Measurements from ENCODE around the gene COX6B1. TPM values are rescaled to one million over a fixed set of nuclear protein-coding genes. Genes with fewer than 3 reads are reported as not detected.
"Not testable (repeated sequence)": the region's sequence is repeated elsewhere in the genome, so short reads cannot be mapped to it uniquely, and the experiment has no call there.

Gene COX6B1
- 211 TPM for total RNA-seq

DNA sequence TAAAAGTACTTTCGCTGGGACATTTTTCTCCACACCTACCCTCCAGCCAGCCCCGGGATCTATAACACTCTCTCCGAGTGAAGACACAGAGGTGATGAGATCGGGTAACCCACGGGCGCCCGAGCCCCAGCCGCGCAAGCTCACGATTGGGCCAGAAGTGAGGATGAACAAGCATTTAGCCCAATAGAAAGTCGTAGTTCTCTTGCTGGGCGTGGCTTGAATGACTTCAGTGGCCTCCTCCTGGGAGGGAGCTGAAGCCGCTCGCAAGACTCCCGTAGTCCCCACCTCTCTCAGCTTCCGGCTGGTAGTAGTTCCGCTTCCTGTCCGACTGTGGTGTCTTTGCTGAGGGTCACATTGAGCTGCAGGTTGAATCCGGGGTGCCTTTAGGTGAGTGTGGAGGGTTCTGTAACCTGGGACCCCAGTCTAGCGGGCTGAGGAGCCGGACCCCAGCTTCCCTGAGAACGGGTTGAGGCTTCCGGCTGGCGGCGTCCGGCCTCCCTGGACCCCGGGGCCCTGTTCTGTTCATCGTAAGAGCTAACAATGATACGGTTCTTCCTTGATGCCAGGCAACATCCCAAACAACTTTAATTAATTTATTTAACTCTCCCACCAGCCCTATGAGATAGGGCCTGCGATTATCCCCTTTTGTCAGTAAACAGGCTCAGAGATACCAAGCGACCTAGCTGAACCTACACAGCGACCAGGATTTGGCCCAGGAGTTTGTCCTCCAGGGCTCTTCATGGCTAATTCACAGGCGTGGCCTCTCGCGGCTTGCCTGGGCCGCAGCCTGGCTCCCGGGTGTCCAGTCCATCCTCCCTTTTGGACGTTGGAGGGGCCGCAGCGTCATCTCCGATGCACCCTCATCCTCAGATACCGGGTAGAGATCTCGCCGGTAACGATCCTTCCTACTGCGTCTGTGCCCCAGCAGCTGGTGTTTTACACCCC lies at the start of gene COX6B1:
Gene COX6B1 (plus strand): TSS at position 307 of the 945 bp plus-strand sequence. CDS start 2,921 bp downstream, outside the sequence.
- intact Hi-C loops (cut with DNase I) = no loop called here
- DNase-seq (ENCODE audit: low spot score) (peak; percentile 93), ATAC-seq (peak; percentile 87)

GRCh38 chr19:35601971-35602370 lies 46.2 kb upstream of the COX6B1 start:
- ATAC-seq (no peak), DNase-seq (ENCODE audit: low spot score) (no peak)
- intact Hi-C loops (cut with DNase I) = no loop called here

DNA sequence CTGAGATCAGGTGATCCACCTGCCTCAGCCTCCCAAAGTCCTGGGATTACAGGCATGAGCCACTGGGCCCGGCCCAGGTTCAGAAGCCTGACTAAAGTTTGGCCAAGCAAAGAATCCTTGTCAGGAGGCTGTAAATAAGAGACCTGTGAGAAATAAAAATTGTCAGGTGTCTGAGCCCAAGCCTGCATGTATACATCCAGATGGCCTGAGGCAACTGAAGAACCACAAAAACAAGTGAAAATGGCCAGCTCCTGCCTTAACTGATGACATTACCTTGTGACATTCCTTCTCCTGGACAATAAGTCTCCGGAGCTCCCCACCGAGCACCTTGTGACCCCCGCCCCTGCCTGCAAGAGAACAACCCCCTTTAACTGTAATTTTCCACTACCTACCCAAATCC lies 43.7 kb upstream of the COX6B1 start:
- intact Hi-C loops (cut with DNase I); ATAC-seq; DNase-seq (ENCODE audit: low spot score): not testable (repeated sequence)

- intact Hi-C loops (cut with DNase I); DNase-seq (ENCODE audit: low spot score); ATAC-seq: not testable (repeated sequence)
Observed at GRCh38 chr19:35607170-35607569, 41.0 kb upstream of the COX6B1 start.

DNA sequence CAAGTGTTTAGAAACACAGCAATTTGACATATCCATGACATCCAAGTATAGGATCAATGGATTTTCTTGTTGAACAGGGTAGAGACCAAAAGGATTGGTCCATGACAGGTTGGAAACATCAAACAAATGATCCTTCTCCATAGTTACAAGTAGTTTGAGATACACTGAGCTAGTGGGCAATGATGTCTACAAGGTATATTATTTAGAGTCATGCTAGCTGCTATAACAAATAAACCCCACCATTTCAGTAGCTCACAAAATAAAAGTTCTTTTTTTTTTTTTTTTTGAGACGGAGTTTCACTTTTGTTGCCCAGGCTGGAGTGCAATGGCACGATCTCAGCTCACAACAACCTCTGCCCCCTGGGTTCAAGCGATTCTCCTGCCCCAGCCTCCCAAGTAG lies 40.5 kb upstream of the COX6B1 start:
- ATAC-seq = no peak
- no peak for DNase-seq (ENCODE audit: low spot score)
- intact Hi-C loops (cut with DNase I) = no loop called here

- DNase-seq (ENCODE audit: low spot score) (no peak), ATAC-seq (no peak)
- intact Hi-C loops (cut with DNase I) = no loop called here
Observed at GRCh38 chr19:35608251-35608650, 39.9 kb upstream of the COX6B1 start.

GRCh38 chr19:35609851-35610353 lies 38.2 kb upstream of the COX6B1 start:
- no peak for ATAC-seq
- no peak for DNase-seq (ENCODE audit: low spot score)
- intact Hi-C loops (cut with DNase I) = no loop called here

GRCh38 chr19:35612224-35612558 lies 35.9 kb upstream of the COX6B1 start:
- intact Hi-C loops (cut with DNase I) = no loop called here
- no peak for DNase-seq (ENCODE audit: low spot score)
- peak; percentile 6 for ATAC-seq

DNA sequence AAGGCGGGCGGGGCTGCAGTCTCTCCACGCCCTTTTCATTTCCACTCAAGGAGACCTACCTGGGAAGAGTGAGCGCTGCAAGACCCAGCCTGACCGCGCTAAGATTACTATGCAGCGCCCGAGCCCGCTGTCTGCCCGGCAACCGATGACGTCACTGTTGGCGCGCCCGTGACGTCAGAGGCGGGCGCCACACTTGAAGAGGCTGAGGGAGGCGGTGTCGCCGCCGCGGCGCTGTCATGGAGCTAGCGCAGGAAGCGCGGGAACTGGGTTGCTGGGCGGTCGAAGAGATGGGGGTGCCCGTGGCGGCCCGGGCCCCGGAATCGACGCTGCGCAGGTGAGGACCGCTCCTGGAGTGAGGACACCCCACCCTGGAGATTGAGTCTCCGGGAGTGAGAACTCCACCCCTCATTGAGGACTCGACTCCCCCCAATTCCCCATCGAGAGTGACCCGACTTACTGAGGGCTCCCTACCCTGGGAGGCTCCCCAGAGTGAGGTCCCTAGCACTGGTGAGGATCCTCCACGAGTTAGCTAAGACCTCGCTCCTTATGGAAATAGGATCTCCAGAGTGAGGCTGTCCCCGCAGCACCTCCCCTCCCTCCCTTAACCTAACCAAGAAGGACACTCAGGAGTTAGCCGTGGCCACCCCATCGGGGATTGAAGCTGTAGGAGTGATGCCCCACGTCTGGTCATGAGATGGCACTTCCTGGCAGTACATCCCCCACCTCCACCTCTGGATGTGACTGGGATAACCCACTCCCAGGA lies 35.4 kb upstream of the COX6B1 start, which contains the start of gene HAUS5:
Gene HAUS5 (plus strand): TSS at position 177 of the 763 bp plus-strand sequence. CDS start 60 bp downstream, at position 237.
- intact Hi-C loops (cut with DNase I) = no loop called here
- ATAC-seq (peak; percentile 99), DNase-seq (ENCODE audit: low spot score) (peak; percentile 95)

DNA sequence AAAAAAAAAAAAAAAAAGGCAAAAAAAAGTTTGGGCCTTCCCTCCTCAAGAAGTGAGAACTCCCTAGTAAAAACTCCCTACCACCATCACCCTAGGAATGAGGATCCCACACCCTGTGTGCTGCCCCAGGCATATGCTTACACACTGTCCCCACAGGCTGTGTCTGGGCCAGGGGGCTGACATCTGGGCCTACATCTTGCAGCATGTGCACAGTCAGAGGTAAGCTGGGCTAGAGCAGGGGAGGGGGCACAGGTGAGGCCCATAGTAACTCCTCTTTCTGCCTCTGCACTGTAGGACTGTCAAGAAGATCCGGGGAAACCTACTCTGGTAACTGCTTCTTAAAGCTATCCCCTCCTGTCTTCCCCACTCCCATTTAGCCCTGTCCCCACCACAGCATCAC lies 34.5 kb upstream of the COX6B1 start:
- DNase-seq (ENCODE audit: low spot score) = no peak
- ATAC-seq = no peak
- intact Hi-C loops (cut with DNase I) = no loop called here

- DNase-seq (ENCODE audit: low spot score) = no peak
- no peak for ATAC-seq
- intact Hi-C loops (cut with DNase I) = no loop called here
Observed at GRCh38 chr19:35615036-35615435, 33.1 kb upstream of the COX6B1 start.

GRCh38 chr19:35618857-35619256 lies 29.3 kb upstream of the COX6B1 start:
- intact Hi-C loops (cut with DNase I) = no loop called here
- ATAC-seq (no peak), DNase-seq (ENCODE audit: low spot score) (no peak)

GRCh38 chr19:35619290-35619923 lies 28.7 kb upstream of the COX6B1 start:
- intact Hi-C loops (cut with DNase I) = no loop called here
- ATAC-seq (no peak), DNase-seq (ENCODE audit: low spot score) (no peak)

- DNase-seq (ENCODE audit: low spot score) = no peak
- no peak for ATAC-seq
- intact Hi-C loops (cut with DNase I) = no loop called here
Observed at GRCh38 chr19:35620001-35620400, 28.1 kb upstream of the COX6B1 start.

DNA sequence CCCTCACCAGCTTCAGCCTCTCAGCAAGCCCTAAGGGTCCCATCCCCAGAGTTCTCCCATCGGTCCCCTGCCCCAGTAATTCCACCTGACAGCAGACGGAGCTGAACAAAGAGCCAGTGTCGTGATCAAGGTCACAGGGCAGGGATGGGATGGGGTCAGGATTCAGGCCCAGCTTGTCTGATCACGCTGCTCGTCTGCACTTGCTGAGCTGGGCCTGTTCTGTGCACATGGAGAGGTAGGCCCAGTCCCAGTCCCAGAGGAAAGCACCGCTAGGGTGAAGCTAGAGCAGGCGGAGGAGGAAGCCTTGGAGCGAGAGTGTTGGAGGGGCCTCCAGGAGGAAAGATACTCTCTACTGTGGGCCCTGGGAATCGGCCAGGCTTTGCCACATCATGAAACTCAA lies 26.4 kb upstream of the COX6B1 start:
- intact Hi-C loops (cut with DNase I) = no loop called here
- DNase-seq (ENCODE audit: low spot score) = no peak
- no peak for ATAC-seq

GRCh38 chr19:35622750-35623149 lies 25.4 kb upstream of the COX6B1 start:
- ATAC-seq (no peak), DNase-seq (ENCODE audit: low spot score) (no peak)
- intact Hi-C loops (cut with DNase I) = no loop called here

GRCh38 chr19:35623327-35624010 lies 24.7 kb upstream of the COX6B1 start:
- intact Hi-C loops (cut with DNase I) = no loop called here
- DNase-seq (ENCODE audit: low spot score) = no peak
- no peak for ATAC-seq

GRCh38 chr19:35628264-35628564 lies 19.9 kb upstream of the COX6B1 start:
- ATAC-seq (no peak), DNase-seq (ENCODE audit: low spot score) (no peak)
- intact Hi-C loops (cut with DNase I) = no loop called here
